Stimulated activated memory B cell treated with anti-CD40 and anti-IgM and Interleukin-4, amounts not matched to agents 10 μg/mL and 1 μg/mL and 100 μg/mL, for 72 hours (primary cell): ENCODE measurements around the gene RNF217.
"Not testable (repeated sequence)": the region's sequence is repeated elsewhere in the genome, so short reads cannot be mapped to it uniquely, and the experiment has no call there.

Experiments used
- ATAC-seq: fragments of 150-1000 bp; cut with Tn5 transposase; 2 replicates; pipeline ENCODE4 v1.10.0; 2021
- H3K27ac Mint-ChIP-seq: one replicate; pipeline ENCODE4 v1.8.0; 2022; ENCODE audit warnings: mild to moderate bottlenecking, mixed read lengths
- H3K27me3 Mint-ChIP-seq: one replicate; pipeline ENCODE4 v1.8.0; 2022; ENCODE audit warnings: mixed read lengths
- H3K36me3 Mint-ChIP-seq: one replicate; pipeline ENCODE4 v1.8.0; 2022; ENCODE audit warnings: mixed read lengths
- H3K4me1 Mint-ChIP-seq: one replicate; pipeline ENCODE4 v1.8.0; 2022; ENCODE audit warnings: mixed read lengths
- H3K4me3 Mint-ChIP-seq: one replicate; pipeline ENCODE4 v1.8.0; 2022; ENCODE audit warnings: mild to moderate bottlenecking, moderate library complexity, mixed read lengths
- H3K9me3 Mint-ChIP-seq: one replicate; pipeline ENCODE4 v1.8.0; 2022; ENCODE audit warnings: mixed read lengths

RNF217 gene

DNA sequence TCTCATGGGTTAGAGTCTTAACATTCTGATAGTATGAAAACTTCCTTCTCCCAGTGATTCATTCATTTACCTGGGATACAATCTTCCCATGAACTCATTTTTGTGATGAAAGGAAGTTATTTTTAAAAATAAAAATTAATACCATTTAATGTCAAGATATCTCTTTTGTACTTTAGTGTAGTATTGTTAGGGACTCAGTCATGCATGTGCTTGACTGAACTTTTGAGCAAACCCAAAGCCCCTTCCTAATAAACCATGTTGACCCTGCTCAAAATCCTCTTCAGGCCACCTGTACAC lies 52.4 kb downstream of the RNF217 start:
- Mint-ChIP-seq H3K9me3 (no peaks in the 10 kb centered on the region), H3K4me3 (no peak overlapping the region), H3K4me1 (no peaks in the 10 kb centered on the region), H3K27me3 (no peaks in the 10 kb centered on the region), H3K36me3 (no peaks in the 10 kb centered on the region), H3K27ac (no peak overlapping the region)
- no peak for ATAC-seq

DNA sequence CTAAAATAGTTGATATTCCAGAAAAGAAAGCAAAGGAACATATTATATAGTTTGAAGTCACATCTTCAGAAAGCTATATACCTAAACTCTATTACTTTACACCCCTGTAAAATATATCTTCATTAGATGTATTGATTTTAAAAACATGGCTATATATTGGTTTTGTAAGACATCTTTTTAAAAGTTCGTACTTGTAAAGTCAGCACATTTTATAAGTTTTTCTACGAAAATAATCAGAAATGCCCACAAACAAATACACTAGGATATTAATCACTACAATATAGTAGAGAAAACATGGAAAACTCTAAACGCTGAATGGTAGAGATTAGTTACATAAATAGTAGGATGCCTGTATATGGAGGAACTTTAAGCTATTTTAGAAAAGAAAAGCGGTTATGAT lies 52.9 kb downstream of the RNF217 start:
- Mint-ChIP-seq H3K4me1 (no peaks in the 10 kb centered on the region), H3K27me3 (no peaks in the 10 kb centered on the region), H3K9me3 (no peaks in the 10 kb centered on the region), H3K4me3 (no peak overlapping the region), H3K27ac (no peak overlapping the region), H3K36me3 (no peaks in the 10 kb centered on the region)
- no peak for ATAC-seq

DNA sequence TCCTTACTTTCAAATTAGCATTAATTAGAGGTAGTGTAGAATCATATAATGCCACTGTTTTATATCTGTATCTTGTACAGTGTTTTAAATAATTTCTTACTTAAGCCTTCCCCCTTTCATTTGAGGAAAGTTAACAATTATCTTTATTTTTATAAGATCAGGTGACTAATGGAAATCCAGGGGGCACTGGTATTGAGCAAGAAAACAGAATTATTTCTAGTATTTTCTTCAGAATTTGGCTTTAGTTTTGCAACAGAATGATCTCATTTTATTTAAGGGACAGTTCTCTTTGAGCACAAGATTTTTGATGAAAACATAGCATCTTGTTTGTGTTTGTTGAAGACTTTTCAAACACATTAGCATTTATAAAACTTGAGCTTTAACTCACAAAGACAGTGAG lies 55.9 kb downstream of the RNF217 start:
- Mint-ChIP-seq H3K27ac (no peak overlapping the region), H3K36me3 (no peaks in the 10 kb centered on the region), H3K4me3 (no peak overlapping the region), H3K4me1 (no peaks in the 10 kb centered on the region), H3K27me3 (no peaks in the 10 kb centered on the region), H3K9me3 (no peaks in the 10 kb centered on the region)
- ATAC-seq: no peak

DNA sequence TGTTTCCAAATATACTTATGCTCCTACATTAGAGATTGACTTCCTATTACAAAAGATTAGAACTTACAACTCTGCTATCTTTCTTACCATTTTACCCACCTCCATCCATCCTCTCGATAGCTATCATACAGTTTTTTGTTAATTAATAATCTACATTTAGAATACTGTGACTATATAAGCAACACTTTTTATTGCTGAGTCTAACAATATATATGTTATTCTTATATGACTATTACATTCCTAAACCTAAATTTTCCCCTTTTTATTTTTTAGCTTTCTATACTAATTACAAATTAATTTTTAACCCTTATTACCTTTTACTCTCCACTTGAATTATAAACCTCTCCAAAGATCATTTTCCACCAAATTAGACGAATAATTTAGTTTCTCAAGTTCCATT lies 57.0 kb downstream of the RNF217 start:
- Mint-ChIP-seq H3K4me1 (no peaks in the 10 kb centered on the region), H3K4me3 (no peak overlapping the region), H3K36me3 (no peaks in the 10 kb centered on the region), H3K27ac (no peak overlapping the region), H3K9me3 (no peaks in the 10 kb centered on the region), H3K27me3 (no peaks in the 10 kb centered on the region)
- ATAC-seq: no peak

DNA sequence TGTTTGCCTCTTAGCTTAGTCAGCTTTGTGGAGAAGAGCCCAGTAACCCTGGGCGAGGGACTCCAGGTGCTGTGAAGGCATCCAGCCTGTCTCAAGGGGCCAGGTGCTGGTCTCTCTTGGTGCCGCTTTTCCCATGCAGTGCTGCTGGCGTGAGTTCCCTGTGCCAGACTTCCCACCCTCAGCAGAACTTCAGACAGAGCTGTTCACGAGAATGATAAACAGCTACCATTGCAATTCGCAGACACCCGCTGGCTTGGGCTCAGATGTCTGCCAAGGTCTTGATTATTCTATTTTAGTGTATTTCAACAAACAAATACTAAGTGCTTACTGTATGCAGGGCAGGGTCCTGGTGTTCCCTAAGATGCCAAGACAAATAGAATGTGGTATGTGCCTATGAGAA lies 57.7 kb downstream of the RNF217 start:
- no peaks in the 10 kb centered on the region for H3K27me3 Mint-ChIP-seq
- no peak overlapping the region for H3K27ac Mint-ChIP-seq
- no peaks in the 10 kb centered on the region for H3K9me3 Mint-ChIP-seq
- ATAC-seq: no peak
- H3K36me3 Mint-ChIP-seq: no peaks in the 10 kb centered on the region
- H3K4me3 Mint-ChIP-seq: no peak overlapping the region
- no peaks in the 10 kb centered on the region for H3K4me1 Mint-ChIP-seq

DNA sequence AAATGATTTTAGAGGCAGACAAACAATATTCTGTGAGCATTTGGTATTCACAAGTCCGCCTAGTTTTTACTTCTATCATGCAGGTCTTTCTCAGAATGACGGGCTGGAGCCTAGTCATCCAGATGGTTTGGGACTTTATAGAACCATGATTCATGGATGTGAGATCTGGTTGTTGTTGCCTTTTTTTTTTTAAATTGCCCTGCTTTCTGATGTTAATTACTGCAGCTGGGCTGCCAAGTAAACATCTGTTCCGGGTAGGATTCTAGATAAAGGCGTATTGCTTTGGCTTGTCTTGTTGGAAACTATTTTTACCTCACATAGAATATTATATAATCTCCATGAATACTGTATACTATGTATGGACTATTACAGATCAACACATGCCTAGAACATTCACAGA lies 58.1 kb downstream of the RNF217 start:
- no peaks in the 10 kb centered on the region for H3K4me1 Mint-ChIP-seq
- ATAC-seq: no peak
- H3K9me3 Mint-ChIP-seq: no peaks in the 10 kb centered on the region
- H3K27me3 Mint-ChIP-seq: no peaks in the 10 kb centered on the region
- H3K27ac Mint-ChIP-seq: no peak overlapping the region
- H3K36me3 Mint-ChIP-seq: no peaks in the 10 kb centered on the region
- H3K4me3 Mint-ChIP-seq: no peak overlapping the region

DNA sequence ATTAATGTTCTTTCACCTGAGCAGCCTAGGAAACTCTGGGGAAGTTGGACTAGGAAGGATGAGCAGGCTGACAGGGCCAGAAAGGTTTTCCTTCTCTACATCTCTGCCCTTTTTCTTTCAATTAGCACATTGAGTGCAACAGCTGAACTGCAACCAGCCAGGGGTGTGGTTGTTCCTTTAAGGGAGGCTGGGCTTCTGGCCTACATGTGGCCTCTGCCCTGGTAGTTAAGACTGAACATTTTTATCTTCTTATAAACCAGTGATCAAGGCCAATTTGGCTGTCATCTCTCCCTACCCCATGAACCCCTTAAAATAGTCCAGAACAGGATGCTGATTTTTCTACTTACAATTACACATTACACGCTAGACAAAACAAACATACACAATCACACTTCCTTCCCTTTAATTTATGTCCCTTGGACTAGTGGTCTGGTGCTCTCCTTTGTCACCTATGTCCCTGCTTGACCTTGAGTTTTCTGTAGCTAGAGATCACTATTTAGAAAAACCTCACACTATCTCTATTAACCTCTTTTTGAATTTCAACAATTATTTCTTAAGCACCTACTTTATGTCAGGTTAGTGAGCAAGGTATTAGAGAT lies 60.3 kb downstream of the RNF217 start:
- no peaks in the 10 kb centered on the region for H3K9me3 Mint-ChIP-seq
- H3K4me1 Mint-ChIP-seq: no peaks in the 10 kb centered on the region
- H3K27me3 Mint-ChIP-seq: no peaks in the 10 kb centered on the region
- no peak overlapping the region for H3K27ac Mint-ChIP-seq
- H3K36me3 Mint-ChIP-seq: no peaks in the 10 kb centered on the region
- no peak for ATAC-seq
- H3K4me3 Mint-ChIP-seq: no peak overlapping the region

DNA sequence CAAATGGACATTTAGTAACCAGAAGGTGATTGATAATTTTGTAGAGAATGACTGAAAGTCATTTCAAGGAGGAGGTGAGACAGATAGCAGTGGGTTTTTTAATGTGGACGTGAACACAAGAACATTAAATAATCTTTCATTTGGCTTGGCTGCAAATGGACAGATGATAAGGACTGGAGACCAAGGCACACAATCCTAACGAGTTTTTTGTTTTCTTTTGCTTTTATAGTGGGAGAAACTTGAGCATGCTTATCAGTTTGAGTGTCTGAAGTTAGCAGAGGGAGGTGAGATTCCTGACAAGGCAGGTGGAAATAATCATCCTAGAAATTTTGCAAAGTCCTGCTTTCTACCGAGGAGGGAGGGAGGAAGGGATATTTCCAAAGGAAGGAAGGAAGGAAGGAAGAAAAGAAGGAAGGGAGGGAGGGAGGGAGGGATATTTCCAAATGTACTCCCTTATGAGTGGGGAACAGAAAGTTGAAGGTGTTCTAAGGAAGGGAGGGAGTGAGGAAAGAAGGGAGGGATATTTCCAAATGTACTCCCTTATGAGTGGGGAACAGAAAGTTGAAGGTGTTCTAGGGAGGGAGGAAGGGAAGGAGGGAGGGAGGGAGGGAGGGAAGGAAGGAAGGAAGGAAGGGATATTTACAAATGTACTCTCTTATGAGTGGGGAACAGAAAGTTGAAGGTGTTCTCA lies 63.1 kb downstream of the RNF217 start:
- Mint-ChIP-seq H3K4me1 (no peaks in the 10 kb centered on the region), H3K4me3 (no peak overlapping the region), H3K27me3 (no peaks in the 10 kb centered on the region), H3K9me3 (no peaks in the 10 kb centered on the region), H3K36me3 (no peaks in the 10 kb centered on the region), H3K27ac (no peak overlapping the region)
- no peak for ATAC-seq

DNA sequence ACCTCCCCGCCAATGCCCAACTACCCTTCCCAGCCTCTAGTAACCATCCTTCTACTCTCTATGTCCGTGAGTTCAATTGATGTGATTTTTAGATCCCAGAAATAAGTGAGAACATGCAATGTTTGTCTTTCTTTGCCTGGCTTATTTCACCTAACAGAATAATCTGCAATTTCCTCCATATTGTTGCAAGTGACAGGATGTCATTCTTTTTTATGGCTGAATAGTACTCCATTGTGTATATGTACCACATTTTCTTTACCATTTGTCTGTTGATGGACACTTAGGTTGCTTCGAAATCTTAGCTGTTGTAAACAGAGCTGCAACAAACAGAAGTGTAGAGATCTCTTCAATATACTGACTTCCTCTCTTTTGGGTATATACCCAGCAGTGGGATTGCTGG lies 65.0 kb downstream of the RNF217 start:
- no peak for ATAC-seq
- no peaks in the 10 kb centered on the region for H3K4me1 Mint-ChIP-seq
- H3K9me3 Mint-ChIP-seq: no peaks in the 10 kb centered on the region
- no peaks in the 10 kb centered on the region for H3K27me3 Mint-ChIP-seq
- H3K27ac Mint-ChIP-seq: no peak overlapping the region
- no peaks in the 10 kb centered on the region for H3K36me3 Mint-ChIP-seq
- H3K4me3 Mint-ChIP-seq: no peak overlapping the region

DNA sequence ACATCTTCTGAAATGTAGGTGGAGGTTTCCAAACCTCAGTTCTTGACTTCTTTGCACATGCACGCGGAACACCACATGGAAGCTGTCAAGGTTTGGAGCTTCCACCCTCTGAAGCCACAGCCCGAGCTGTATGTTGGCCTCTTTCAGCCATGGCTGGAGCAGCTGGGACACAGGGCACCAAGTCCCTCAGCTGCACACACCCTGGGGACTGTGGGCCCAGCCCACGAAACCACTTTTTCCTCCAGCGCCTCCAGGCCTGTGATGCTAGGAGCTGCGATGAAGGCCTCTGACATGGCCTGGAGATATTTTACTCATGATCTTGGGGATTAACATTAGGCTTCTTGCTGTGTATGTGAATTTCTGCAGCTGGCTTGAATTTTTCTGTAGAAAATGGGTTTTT lies 68.7 kb downstream of the RNF217 start:
- Mint-ChIP-seq H3K4me3 (no peak overlapping the region), H3K27me3 (no peaks in the 10 kb centered on the region), H3K4me1 (no peaks in the 10 kb centered on the region), H3K27ac (no peak overlapping the region), H3K9me3 (no peaks in the 10 kb centered on the region), H3K36me3 (no peaks in the 10 kb centered on the region)
- no peak for ATAC-seq

DNA sequence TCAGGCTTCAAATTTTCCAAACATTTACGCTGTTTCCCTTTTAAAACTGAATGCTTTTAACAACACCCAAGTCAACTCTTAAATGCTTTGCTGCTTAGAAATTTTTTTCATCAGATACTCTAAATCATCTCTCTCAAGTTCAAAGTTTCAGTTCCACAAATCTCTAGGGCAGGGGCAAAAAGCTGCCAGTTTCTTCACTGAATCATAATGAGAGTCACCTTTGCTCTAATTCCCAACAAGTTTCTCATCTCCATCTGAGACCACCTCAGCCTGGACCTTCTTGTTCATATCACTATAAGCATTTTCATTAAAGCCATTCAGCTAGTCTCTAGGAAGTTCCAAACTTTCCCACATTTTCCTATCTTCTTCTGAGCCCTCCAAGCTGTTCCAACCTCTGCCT lies 69.1 kb downstream of the RNF217 start:
- Mint-ChIP-seq H3K4me1 (no peaks in the 10 kb centered on the region), H3K4me3 (no peak overlapping the region), H3K9me3 (no peaks in the 10 kb centered on the region), H3K36me3 (no peaks in the 10 kb centered on the region), H3K27ac (no peak overlapping the region), H3K27me3 (no peaks in the 10 kb centered on the region)
- no peak for ATAC-seq

DNA sequence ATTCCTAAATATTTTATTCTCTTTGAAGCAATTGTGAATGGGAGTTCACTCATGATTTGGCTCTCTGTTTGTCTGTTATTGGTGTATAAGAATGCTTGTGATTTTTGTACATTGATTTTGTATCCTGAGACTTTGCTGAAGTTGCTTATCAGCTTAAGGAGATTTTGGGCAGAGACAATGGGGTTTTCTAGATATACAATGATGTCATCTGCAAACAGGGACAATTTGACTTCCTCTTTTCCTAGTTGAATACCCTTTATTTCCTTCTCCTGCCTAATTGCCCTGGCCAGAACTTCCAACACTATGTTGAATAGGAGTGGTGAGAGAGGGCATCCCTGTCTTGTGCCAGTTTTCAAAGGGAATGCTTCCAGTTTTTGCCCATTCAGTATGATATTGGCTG lies 72.7 kb downstream of the RNF217 start:
- H3K27ac Mint-ChIP-seq, H3K4me3 Mint-ChIP-seq, H3K4me1 Mint-ChIP-seq, H3K36me3 Mint-ChIP-seq, H3K9me3 Mint-ChIP-seq, H3K27me3 Mint-ChIP-seq, ATAC-seq: not testable (repeated sequence)

DNA sequence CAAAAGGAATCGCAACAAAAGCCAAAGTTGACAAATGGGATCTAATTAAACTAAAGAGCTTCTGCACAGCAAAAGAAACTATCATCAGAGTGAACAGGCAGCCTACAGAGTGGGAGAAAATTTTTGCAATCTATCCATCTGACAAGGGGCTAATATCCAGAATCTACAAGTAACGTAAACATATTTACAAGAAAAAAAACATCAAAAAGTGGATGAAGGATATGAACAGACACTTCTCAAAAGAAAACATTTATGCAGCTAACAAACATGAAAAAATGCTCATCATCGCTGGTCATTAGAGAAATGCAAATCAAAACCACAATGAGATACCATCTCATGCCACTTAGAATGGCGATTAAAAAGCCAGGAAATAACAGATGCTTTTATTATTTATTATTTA lies 74.2 kb downstream of the RNF217 start:
- H3K27me3 Mint-ChIP-seq, H3K9me3 Mint-ChIP-seq, H3K36me3 Mint-ChIP-seq, H3K27ac Mint-ChIP-seq, H3K4me1 Mint-ChIP-seq, H3K4me3 Mint-ChIP-seq, ATAC-seq: not testable (repeated sequence)

DNA sequence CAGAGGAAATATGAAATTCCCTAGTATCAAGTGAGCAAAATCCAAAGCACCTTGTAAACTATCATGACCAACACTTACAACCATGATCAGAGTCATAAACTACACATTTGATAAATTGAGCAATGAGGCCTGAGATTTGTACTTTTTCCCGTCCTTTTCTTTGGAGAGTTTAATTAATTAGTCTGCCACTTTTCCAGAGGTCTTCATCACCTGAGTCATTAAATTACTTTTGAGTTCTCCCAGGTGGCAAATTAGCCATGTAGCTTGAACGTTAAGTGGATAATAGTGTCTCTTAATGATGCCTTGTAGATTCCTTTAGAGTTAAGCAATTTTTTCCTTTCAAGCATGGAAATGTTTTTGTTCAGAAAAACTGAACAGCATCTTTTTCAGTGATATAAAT lies 75.6 kb downstream of the RNF217 start:
- H3K4me1 Mint-ChIP-seq: no peaks in the 10 kb centered on the region
- H3K27ac Mint-ChIP-seq: no peak overlapping the region
- no peaks in the 10 kb centered on the region for H3K36me3 Mint-ChIP-seq
- no peaks in the 10 kb centered on the region for H3K9me3 Mint-ChIP-seq
- no peak for ATAC-seq
- no peaks in the 10 kb centered on the region for H3K27me3 Mint-ChIP-seq
- H3K4me3 Mint-ChIP-seq: no peak overlapping the region

DNA sequence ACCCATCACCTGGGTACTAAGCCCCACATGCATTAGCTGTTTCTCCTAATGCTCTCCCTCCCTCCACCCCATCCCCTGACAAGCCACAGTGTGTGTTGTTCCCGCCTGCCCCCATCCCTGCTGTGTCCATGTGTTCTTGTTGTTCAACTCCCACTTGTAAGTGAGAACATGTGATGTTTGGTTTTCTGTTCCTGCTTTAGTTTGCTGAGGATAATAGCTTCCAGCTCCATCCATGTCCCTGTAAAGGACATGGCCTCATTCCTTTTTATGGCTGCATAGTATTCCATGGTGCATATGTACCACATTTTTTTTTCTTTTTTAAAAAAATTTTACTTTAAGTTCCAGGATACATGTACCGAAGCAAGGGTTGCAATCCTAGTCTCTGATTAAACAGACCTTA lies 76.7 kb downstream of the RNF217 start:
- H3K27me3 Mint-ChIP-seq: no peaks in the 10 kb centered on the region
- H3K9me3 Mint-ChIP-seq: no peaks in the 10 kb centered on the region
- no peak overlapping the region for H3K27ac Mint-ChIP-seq
- H3K4me1 Mint-ChIP-seq: no peaks in the 10 kb centered on the region
- H3K36me3 Mint-ChIP-seq: no peaks in the 10 kb centered on the region
- no peak for ATAC-seq
- no peak overlapping the region for H3K4me3 Mint-ChIP-seq

DNA sequence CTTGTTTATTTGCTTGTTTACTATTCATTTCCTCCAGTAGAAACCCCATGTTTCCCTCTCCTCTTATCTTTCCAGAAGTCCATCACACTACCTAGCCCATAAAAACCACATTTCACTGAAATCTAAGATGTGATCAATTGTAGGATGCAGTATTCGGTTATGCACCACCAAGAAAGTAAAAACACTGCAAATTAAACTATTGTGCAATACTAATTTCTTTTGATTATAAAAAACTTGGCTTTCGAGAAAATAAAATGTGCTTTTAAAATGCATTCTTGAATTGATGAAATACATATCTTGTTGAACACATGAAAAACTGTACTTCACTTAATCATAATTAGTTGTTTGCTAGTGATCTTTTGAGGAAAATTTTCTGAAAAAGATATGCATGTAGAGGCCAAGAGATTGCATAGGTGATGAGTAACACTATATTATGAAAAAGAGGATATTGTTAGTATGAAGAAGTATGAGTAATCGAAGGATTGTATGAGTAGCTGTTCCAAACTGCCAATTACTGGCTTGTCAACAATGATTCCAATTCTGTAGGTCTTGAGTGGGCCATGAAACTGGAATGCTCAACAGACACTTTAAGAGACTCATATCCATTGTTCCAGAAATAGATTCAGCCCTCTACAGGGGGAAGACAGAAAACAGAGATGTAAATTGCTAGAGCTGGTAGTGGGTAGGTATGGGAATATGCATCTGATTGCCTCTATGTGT lies 79.7 kb downstream of the RNF217 start:
- H3K36me3 Mint-ChIP-seq: no peaks in the 10 kb centered on the region
- no peak overlapping the region for H3K27ac Mint-ChIP-seq
- no peaks in the 10 kb centered on the region for H3K4me1 Mint-ChIP-seq
- H3K4me3 Mint-ChIP-seq: no peak overlapping the region
- H3K27me3 Mint-ChIP-seq: no peaks in the 10 kb centered on the region
- ATAC-seq: no peak
- H3K9me3 Mint-ChIP-seq: no peaks in the 10 kb centered on the region
